HCT116 (cell line): ENCODE measurements around the gene TNF.

Experiments
- CEBPB ChIP-seq: IDR thresholded peaks from 2 replicates; pipeline ENCODE4 v1.6.1; 2012; ENCODE audit warnings: low read depth
- EZH2 ChIP-seq: fragments of 200-600 bp; sonication (generic); IDR thresholded peaks from 2 replicates; pipeline ENCODE4 v1.6.1; 2017; ENCODE audit warnings: antibody characterized with exemption, mixed run types
- JUND ChIP-seq: IDR thresholded peaks from 2 replicates; pipeline ENCODE4 v1.6.1; 2012
- POLR2A ChIP-seq: IDR thresholded peaks from 2 replicates; pipeline ENCODE4 v1.7.0; 2011; ENCODE audit warnings: borderline replicate concordance; ENCODE audit not compliant: insufficient read depth, insufficient read length; ENCODE audit errors: extremely low read depth
- RAD21 ChIP-seq: IDR thresholded peaks from 2 replicates; pipeline ENCODE4 v1.6.1; 2012; ENCODE audit warnings: low read depth, mild to moderate bottlenecking
- SIN3A ChIP-seq: IDR thresholded peaks from 2 replicates; pipeline ENCODE4 v1.6.1; 2012; ENCODE audit warnings: low read depth
- SP1 ChIP-seq: IDR thresholded peaks from 2 replicates; pipeline ENCODE4 v1.6.1; 2012; ENCODE audit warnings: low read depth
- YY1 ChIP-seq: IDR thresholded peaks from 2 replicates; pipeline ENCODE4 v1.6.1; 2011; ENCODE audit warnings: low read length, low read depth, moderate library complexity, mild to moderate bottlenecking; ENCODE audit not compliant: insufficient replicate concordance; ENCODE audit errors: extremely low read depth
- ZFX ChIP-seq: fragments of 450-650 bp; IDR thresholded peaks from 2 replicates; pipeline ENCODE4 v1.6.1; 2017
- TF ChIP-seq, protein P1 (sequence below), 3 experiments: fragments of 200-600 bp in 1 of 3; sonication (generic) in 1 of 3; IDR thresholded peaks in 2 of 3; conservative IDR thresholded peaks in 1 of 3; 2 replicates each; pipeline ENCODE4 v1.5.1; 2012 to 2017; ENCODE audit warnings: low read depth in 2 of 3, low read length in 2 of 3, antibody characterized with exemption in 1 of 3, borderline replicate concordance in 1 of 3, control low read depth in 1 of 3, mild to moderate bottlenecking in 1 of 3, mixed read lengths in 1 of 3, mixed run types in 1 of 3, moderate library complexity in 1 of 3; ENCODE audit not compliant: insufficient read depth in 1 of 3
- TF ChIP-seq, protein P2 (sequence below): IDR thresholded peaks from 2 replicates; pipeline ENCODE4 v1.6.1; 2012
- TF ChIP-seq, protein P3 (sequence below): IDR thresholded peaks from 2 replicates; pipeline ENCODE4 v1.6.1; 2012; ENCODE audit warnings: low read depth

DNA sequence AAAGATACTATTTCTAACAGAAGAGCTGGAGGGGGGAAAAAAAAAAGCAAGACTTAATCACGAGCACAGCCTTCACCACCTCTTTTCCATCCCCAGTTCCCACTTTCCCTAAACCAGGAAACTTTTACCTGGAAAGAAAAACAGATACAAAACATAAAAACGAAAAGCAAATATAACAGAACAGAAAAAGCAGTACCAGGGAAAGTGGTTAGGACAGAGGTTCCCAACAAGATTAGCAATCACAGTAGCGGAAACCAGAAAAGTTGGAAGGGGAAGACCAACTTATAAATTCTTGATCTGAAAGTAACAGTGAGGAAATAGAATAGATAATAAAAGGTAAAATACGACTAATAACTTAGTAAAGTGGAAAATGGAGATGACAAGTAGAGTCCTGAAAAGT lies 34.7 kb upstream of the TNF start:
- no peak for TF ChIP-seq EZH2
- TF ChIP-seq, protein P1, sequence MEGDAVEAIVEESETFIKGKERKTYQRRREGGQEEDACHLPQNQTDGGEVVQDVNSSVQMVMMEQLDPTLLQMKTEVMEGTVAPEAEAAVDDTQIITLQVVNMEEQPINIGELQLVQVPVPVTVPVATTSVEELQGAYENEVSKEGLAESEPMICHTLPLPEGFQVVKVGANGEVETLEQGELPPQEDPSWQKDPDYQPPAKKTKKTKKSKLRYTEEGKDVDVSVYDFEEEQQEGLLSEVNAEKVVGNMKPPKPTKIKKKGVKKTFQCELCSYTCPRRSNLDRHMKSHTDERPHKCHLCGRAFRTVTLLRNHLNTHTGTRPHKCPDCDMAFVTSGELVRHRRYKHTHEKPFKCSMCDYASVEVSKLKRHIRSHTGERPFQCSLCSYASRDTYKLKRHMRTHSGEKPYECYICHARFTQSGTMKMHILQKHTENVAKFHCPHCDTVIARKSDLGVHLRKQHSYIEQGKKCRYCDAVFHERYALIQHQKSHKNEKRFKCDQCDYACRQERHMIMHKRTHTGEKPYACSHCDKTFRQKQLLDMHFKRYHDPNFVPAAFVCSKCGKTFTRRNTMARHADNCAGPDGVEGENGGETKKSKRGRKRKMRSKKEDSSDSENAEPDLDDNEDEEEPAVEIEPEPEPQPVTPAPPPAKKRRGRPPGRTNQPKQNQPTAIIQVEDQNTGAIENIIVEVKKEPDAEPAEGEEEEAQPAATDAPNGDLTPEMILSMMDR (IDR thresholded peaks at IDR 0.05 in 2 of 3, conservative IDR thresholded peaks at IDR 0.05 in 1 of 3; ENCODE audit: borderline replicate concordance in 1 of 3, insufficient read depth in 1 of 3, low read depth in 2 of 3, low read length in 2 of 3), result no peak
- no peak for TF ChIP-seq JUND
- no peak for TF ChIP-seq RAD21
- TF ChIP-seq, protein P2, sequence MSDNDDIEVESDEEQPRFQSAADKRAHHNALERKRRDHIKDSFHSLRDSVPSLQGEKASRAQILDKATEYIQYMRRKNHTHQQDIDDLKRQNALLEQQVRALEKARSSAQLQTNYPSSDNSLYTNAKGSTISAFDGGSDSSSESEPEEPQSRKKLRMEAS, result no peak
- TF ChIP-seq ZFX, result no peak
- no peak for TF ChIP-seq SP1
- TF ChIP-seq, protein P3, sequence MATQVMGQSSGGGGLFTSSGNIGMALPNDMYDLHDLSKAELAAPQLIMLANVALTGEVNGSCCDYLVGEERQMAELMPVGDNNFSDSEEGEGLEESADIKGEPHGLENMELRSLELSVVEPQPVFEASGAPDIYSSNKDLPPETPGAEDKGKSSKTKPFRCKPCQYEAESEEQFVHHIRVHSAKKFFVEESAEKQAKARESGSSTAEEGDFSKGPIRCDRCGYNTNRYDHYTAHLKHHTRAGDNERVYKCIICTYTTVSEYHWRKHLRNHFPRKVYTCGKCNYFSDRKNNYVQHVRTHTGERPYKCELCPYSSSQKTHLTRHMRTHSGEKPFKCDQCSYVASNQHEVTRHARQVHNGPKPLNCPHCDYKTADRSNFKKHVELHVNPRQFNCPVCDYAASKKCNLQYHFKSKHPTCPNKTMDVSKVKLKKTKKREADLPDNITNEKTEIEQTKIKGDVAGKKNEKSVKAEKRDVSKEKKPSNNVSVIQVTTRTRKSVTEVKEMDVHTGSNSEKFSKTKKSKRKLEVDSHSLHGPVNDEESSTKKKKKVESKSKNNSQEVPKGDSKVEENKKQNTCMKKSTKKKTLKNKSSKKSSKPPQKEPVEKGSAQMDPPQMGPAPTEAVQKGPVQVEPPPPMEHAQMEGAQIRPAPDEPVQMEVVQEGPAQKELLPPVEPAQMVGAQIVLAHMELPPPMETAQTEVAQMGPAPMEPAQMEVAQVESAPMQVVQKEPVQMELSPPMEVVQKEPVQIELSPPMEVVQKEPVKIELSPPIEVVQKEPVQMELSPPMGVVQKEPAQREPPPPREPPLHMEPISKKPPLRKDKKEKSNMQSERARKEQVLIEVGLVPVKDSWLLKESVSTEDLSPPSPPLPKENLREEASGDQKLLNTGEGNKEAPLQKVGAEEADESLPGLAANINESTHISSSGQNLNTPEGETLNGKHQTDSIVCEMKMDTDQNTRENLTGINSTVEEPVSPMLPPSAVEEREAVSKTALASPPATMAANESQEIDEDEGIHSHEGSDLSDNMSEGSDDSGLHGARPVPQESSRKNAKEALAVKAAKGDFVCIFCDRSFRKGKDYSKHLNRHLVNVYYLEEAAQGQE, result no peak
- TF ChIP-seq YY1, result no peak
- no peak for TF ChIP-seq POLR2A
- TF ChIP-seq SIN3A, result no peak
- no peak for TF ChIP-seq CEBPB
